SK-N-SH (cell line): ENCODE results near the gene C1QTNF4.
A peak's percentile ranks its signal among the peaks of the same experiment; 100 is the strongest.

ENCODE experiments used
- EZH2phosphoT487 ChIP-seq: fragments of 200-600 bp; sonication (generic); IDR thresholded peaks from 2 replicates; pipeline ENCODE4 v1.6.1; 2017; ENCODE audit warnings: low read depth, mixed run types, mild to moderate bottlenecking, antibody characterized with exemption, moderate library complexity, borderline replicate concordance
- MAX ChIP-seq: IDR thresholded peaks from 2 replicates; pipeline ENCODE4 v1.4.0; 2012; ENCODE audit warnings: low read depth
- POLR2AphosphoS5 ChIP-seq: IDR thresholded peaks from 2 replicates; pipeline ENCODE4 v1.6.1; 2012; ENCODE audit warnings: low read depth, low read length
- RCOR1 ChIP-seq: fragments of 150-350 bp; IDR thresholded peaks from 2 replicates; pipeline ENCODE4 v1.6.1; 2017; ENCODE audit warnings: antibody characterized with exemption, low read length
- REST ChIP-seq: IDR thresholded peaks from 2 replicates; pipeline ENCODE4 v1.6.1; 2012; ENCODE audit warnings: mild to moderate bottlenecking, low read depth, low read length, moderate library complexity
- TF ChIP-seq, protein P1 (sequence below): fragments of 200-600 bp; sonication (generic); IDR thresholded peaks from 2 replicates; pipeline ENCODE4 v1.6.1; 2017; ENCODE audit warnings: antibody characterized with exemption, mild to moderate bottlenecking, moderate library complexity

DNA sequence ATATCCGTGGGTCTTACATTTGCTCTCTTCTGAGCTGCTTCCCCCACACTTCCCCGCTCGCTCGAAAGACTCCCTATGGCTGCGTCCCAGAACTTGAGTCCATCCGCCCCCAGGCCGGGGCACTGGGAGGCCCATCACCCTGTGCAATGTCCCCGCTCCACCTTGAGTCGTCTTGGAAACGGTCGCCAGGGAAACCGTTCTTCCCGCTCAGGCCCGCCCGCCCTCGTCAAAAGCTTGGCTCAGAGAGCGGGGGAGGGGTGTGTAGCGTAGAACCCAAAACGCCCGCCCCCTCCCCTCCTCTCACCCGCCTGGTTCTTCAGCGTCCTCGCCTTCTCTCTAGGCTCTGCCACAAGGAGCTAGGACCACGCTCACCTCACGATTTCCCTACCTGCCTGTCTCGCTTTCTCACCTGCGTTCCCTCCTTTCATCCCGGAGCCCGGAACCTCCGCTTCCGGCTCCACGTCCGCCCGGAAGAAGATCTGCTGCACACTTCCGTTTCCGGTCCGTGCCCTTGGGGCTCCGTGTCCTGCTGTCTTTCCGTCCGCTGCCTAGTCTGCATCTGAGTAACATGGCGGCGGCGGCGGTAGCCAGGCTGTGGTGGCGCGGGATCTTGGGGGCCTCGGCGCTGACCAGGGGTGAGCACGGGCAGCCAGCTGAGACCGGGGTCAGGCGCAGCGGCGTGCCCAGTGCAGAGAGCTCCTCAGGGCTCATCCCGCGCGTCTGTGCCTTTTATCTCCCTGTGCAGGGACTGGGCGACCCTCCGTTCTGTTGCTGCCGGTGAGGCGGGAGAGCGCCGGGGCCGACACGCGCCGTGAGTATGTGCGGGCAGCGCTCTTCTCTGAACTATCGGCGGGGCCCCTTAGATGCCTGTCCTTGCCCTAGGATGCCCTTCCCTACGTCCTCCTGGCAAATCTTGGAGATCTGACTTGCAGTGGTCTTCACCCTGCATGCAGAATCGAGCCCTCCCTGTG, 15.4 kb downstream of the C1QTNF4 start, which contains the start of the genes KBTBD4 and NDUFS3:
- TF ChIP-seq, protein P1, sequence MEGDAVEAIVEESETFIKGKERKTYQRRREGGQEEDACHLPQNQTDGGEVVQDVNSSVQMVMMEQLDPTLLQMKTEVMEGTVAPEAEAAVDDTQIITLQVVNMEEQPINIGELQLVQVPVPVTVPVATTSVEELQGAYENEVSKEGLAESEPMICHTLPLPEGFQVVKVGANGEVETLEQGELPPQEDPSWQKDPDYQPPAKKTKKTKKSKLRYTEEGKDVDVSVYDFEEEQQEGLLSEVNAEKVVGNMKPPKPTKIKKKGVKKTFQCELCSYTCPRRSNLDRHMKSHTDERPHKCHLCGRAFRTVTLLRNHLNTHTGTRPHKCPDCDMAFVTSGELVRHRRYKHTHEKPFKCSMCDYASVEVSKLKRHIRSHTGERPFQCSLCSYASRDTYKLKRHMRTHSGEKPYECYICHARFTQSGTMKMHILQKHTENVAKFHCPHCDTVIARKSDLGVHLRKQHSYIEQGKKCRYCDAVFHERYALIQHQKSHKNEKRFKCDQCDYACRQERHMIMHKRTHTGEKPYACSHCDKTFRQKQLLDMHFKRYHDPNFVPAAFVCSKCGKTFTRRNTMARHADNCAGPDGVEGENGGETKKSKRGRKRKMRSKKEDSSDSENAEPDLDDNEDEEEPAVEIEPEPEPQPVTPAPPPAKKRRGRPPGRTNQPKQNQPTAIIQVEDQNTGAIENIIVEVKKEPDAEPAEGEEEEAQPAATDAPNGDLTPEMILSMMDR = no peak
- TF ChIP-seq REST = peak; percentile 79
- peak; percentile 88 for TF ChIP-seq POLR2AphosphoS5
- TF ChIP-seq RCOR1 = no peak; the same call in none of the 2 replicates
- TF ChIP-seq MAX = peak; percentile 96
- no peak for TF ChIP-seq EZH2phosphoT487
